Mammary epithelial cell (primary cell): ENCODE measurements around the gene QRFP.

Experiments used
- EZH2 ChIP-seq: IDR thresholded peaks from 2 replicates; pipeline ENCODE4 v1.6.1; 2012; ENCODE audit warnings: low read length, inconsistent platforms, borderline replicate concordance
- TF ChIP-seq, protein P1 (sequence below), 2 donors: IDR thresholded peaks in 1 of 2; conservative IDR thresholded peaks in 1 of 2; 2 replicates each; pipeline ENCODE4 v1.5.1; 2011 to 2012; ENCODE audit warnings: inconsistent platforms in 2 of 2, low read length in 2 of 2, mild to moderate bottlenecking in 2 of 2, control low read depth in 1 of 2, low read depth in 1 of 2; ENCODE audit not compliant: insufficient read depth in 1 of 2; ENCODE audit errors: extremely low read depth in 1 of 2

DNA sequence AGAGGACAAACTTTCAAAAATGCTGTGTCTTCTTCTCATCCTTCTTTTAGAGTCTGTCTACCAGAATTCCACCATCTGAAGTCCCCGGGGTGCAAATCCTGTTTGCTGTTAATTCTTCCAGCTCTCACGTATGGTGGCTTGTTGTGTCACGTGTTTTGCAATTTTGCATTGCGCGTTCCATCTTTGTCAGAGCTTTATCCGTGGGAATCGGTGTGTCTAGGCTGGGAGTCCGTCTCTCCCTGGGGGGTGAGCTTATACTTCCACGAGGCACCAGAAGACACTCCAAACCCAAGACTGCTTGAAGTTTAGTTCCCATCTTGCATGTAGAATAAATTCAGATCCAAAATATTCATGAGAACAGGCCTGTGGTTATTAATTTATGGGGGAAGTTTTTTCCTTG lies 48.6 kb upstream of the QRFP start:
- TF ChIP-seq EZH2: no peak
- TF ChIP-seq, protein P1, sequence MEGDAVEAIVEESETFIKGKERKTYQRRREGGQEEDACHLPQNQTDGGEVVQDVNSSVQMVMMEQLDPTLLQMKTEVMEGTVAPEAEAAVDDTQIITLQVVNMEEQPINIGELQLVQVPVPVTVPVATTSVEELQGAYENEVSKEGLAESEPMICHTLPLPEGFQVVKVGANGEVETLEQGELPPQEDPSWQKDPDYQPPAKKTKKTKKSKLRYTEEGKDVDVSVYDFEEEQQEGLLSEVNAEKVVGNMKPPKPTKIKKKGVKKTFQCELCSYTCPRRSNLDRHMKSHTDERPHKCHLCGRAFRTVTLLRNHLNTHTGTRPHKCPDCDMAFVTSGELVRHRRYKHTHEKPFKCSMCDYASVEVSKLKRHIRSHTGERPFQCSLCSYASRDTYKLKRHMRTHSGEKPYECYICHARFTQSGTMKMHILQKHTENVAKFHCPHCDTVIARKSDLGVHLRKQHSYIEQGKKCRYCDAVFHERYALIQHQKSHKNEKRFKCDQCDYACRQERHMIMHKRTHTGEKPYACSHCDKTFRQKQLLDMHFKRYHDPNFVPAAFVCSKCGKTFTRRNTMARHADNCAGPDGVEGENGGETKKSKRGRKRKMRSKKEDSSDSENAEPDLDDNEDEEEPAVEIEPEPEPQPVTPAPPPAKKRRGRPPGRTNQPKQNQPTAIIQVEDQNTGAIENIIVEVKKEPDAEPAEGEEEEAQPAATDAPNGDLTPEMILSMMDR (conservative IDR thresholded peaks at IDR 0.05 in 1 of 2, IDR thresholded peaks at IDR 0.05 in 1 of 2; ENCODE audit: extremely low read depth in 1 of 2, insufficient read depth in 1 of 2, low read depth in 1 of 2, low read length in 2 of 2): no peak
